GM19395 (cell line): ENCODE measurements around the gene SEC16A.

ENCODE experiments used
- ATAC-seq: cut with Tn5 transposase; IDR thresholded peaks from one replicate; pipeline ENCODE4 v1.9.1; 2021; ENCODE audit warnings: mild to moderate bottlenecking, moderate library complexity; ENCODE audit not compliant: unreplicated experiment

The SEC16A gene

GRCh38 chr9:136518623-136519022 lies 35.8 kb upstream of the SEC16A start:
- ATAC-seq = no peak

DNA sequence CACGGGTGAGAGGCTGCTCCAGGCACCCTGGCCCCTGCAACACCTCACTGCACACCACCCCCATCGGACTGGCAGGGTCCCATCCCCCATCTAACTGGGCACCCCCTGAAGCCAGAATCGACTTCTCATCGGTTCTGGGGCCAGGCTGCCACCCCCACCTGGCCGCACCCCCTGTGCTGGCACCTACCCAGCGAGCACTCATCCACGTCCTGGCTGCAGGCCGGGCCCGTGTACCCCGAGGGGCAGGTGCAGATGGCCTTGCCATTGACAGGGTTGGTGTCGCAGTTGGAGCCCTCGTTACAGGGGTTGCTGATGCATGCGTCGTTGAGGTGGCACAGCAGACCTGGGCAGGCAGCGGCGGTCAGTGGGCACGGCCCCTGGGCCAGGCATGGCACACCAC lies 35.1 kb upstream of the SEC16A start:
- ATAC-seq = no peak

DNA sequence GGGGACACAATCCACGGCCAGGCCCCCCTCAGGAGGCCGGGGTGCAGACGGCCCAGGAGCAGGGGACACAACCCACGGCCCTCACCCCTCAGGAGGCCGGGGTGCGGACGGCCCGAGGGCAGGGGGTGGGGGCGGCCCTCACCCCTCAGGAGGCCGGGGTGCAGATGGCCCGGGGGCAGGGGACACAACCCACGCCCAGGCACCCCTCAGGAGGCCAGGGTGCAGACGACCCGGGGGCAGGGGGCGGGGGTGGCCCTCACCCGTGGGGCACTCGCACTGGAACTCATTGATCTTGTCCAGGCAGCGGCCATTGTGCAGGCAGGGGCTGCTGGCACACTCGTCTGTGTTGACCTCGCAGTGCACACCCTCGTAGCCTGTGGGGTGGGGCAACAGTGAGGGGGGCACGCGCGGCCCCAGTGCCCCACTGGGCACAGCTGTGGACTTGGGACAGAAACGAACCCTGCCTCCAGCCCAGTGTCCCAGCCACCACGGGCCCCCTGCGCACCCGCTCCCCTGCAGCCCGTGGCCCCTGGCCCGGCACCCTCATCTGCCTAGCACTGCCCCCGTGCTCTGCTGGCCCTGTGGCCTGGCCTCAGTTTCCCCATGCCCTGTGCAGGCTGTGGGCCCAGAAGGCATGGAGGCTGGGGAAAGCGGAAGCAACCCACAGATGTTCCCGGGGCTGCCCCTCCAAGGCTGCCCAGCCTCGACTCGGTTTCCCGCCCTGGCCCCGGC lies 34.3 kb upstream of the SEC16A start:
- ATAC-seq = no peak

DNA sequence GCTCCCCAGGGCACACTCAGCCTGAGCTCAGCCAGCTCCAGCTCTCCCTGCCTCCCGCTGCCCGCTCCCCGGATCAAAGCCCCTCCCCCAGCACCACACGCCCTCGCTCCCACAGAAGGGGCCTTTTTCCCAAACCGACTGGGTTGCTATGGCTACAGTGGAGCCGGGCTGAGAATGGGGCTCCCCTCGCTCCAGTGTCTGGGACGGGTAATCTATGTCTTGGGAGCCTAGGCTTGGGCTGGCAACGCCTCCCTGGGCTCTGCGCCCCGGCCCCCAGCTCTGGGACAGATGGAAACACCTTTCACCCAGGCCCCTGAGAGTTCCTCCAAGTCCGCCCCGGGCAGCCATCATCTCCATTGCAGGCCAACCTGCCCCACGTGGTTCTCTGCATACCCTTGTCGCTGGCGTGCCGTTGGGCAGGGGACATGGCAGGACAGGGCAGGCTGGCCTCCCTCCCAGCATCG lies 33.4 kb upstream of the SEC16A start:
- ATAC-seq = no peak

DNA sequence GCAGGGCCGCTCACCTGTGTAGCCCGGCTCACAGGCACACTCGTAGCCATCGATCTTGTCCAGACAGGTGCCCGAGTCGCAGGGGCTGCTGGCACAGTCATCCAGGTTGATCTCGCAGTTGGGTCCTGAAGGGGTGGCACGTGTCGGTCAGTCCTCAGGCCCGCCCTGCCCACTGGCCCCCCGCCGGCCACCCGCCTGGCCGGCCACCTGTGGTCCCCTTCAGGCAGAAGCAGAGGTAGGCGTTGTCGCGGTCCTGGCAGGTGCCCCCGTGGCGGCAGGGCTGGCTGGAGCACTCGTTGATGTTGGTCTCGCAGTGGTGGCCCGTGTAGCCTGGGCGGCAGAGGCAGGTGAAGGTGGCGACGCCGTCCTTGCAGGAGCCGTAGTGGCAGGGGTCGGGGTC lies 32.4 kb upstream of the SEC16A start:
- no peak for ATAC-seq

GRCh38 chr9:136514022-136514714 lies 31.3 kb upstream of the SEC16A start:
- ATAC-seq = no peak

DNA sequence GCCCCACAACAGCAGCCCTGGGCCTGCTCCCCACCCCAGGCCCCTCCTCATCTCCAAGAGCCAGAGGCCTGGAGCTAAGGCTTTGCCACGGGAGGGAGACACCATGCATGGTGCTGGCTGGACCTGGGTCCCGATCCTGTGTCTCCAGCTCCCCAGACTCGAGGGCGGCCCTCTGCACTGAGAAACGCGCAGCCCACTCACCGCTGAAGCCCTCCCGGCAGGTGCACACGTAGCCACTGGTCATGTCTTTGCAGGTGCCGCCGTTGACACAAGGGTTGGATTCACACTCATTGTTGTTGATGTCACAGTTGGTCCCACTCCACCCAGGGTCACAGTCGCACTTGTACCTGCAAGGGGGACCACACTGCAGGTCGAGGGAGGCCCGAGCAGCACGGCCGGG lies 30.4 kb upstream of the SEC16A start:
- ATAC-seq = no peak

GRCh38 chr9:136512651-136513071 lies 29.8 kb upstream of the SEC16A start:
- ATAC-seq = no peak

GRCh38 chr9:136511670-136512592 lies 29.1 kb upstream of the SEC16A start:
- ATAC-seq = no peak

GRCh38 chr9:136511144-136511669 lies 28.4 kb upstream of the SEC16A start:
- ATAC-seq = no peak

DNA sequence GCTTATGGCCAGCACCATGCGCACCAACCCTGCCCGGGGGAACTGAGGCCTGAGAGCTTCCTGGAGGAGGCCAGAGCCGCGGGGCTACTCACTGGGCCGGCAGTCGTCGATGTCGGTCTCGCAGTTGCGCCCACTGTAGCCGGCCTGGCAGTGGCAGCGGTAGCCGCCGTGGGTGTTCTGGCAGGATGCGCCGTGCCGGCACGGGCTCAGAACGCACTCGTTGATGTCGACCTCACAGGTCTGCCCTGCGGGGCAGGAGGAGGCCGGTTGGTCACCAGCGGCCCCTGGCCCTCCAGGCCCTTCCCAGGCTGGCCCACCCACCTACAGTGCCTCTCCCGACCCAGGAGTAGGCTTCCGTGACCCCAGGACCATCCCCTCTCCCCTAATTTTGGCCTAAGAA lies 27.7 kb upstream of the SEC16A start:
- no peak for ATAC-seq

- no peak for ATAC-seq
These were observed 26.7 kb upstream of the SEC16A start for GRCh38 chr9:136509549-136509948.

GRCh38 chr9:136508729-136509500 lies 26.1 kb upstream of the SEC16A start:
- no peak for ATAC-seq

GRCh38 chr9:136507992-136508375 lies 25.1 kb upstream of the SEC16A start:
- no peak for ATAC-seq

DNA sequence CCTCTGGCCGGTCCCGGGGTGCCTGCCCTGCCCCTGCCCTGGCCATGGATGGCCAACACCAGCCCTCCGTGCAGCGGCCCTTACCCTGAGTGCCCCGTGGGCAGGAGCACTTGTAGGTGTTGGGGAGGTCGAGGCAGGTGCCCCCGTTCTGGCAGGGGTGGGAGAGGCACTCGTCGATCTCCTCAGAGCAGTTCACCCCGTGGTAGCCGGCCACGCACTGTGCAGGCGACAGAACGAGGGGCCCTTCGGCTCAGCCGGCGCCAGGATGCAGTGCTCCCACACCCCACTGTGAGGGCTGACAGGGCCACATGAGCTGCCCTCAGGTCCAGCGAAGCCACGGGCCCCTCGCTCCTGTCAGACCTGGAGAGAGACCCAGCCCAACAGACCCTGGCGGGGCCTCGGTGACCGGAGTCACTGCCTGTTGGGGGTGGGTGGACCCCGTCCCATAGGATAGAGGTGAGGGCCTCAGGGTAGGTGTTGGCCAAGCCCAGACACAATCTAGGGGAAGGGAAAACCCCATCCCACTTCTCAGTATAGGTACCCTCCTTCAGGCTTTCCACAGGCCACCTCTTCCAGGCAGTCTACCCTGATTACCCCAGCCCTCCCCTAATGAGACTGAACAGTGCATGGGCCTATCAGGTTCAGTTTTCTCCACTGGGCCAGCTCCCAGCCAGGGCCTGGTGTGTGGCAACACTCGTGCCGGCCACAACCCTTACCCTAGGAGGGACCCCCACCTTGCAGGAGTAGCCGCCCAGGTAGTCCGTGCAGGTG lies 24.6 kb upstream of the SEC16A start:
- no peak for ATAC-seq

DNA sequence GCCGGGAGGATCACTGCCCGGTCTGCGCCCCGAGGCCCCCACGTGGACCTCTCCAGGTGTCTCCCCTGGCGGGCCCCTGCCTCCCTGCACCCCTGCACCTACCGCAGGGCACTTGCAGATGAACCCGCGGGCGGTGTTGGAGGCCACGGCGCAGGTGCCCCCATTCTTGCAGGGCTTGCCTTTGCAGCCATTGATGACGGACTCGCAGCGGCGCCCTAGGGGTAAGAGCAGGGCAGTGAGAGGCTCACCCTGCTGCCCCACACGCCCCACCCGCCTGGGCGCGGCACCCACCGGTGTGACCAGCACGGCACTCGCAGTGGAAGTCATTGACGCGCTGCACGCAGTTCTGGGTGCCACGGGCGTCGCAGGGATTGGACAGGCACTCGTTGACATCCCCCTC lies 23.6 kb upstream of the SEC16A start:
- ATAC-seq = no peak

GRCh38 chr9:136505406-136506403 lies 22.9 kb upstream of the SEC16A start:
- no peak for ATAC-seq

GRCh38 chr9:136504512-136505348 lies 21.9 kb upstream of the SEC16A start:
- ATAC-seq = no peak
